Small intestine (tissue), 7 donors: Measurements from ENCODE around the gene PLCG2. TPM values are rescaled to one million over a fixed set of nuclear protein-coding genes. Genes with fewer than 3 reads are reported as not detected.
"Not testable (repeated sequence)": the region's sequence is repeated elsewhere in the genome, so short reads cannot be mapped to it uniquely, and the experiment has no call there.

ENCODE experiments used
- DNase-seq, 2 donors: peaks; one replicate each; pipeline versions ENCODE4 v3.0.0 to v3.0.0-alpha.2; 2013
- FAIRE-seq: peaks from 2 replicates; lab custom pipeline; 2012; peaks lifted over from hg19 to GRCh38; lab: Jason Lieb, UNC
- H3K27ac ChIP-seq, 3 donors: one replicate each; pipeline ENCODE4 v1.5.1; 2013; ENCODE audit warnings: low read length in 2 of 3, mild to moderate bottlenecking in 2 of 3, control low read depth in 1 of 3, inconsistent platforms in 1 of 3, low read depth in 1 of 3, moderate library complexity in 1 of 3
- H3K27me3 ChIP-seq, 3 donors: one replicate each; pipeline ENCODE4 v1.6.1; 2013; ENCODE audit warnings: low read length in 3 of 3, inconsistent platforms in 1 of 3; ENCODE audit not compliant: control insufficient read depth in 3 of 3, insufficient read depth in 3 of 3
- H3K36me3 ChIP-seq, 3 donors: one replicate each; pipeline ENCODE4 v1.6.1; 2013; ENCODE audit warnings: low read length in 3 of 3, inconsistent platforms in 1 of 3, low read depth in 1 of 3, mild to moderate bottlenecking in 1 of 3, moderate library complexity in 1 of 3; ENCODE audit not compliant: control insufficient read depth in 3 of 3, insufficient read depth in 2 of 3
- H3K4me1 ChIP-seq, 3 donors: one replicate each; pipeline ENCODE4 v1.6.1; 2013; ENCODE audit warnings: low read length in 2 of 3, inconsistent platforms in 1 of 3, low read depth in 1 of 3, mild to moderate bottlenecking in 1 of 3, moderate library complexity in 1 of 3; ENCODE audit not compliant: control insufficient read depth in 3 of 3, insufficient read depth in 2 of 3
- H3K4me3 ChIP-seq, 3 donors: one replicate each; pipeline ENCODE4 v1.5.1; 2013; ENCODE audit warnings: low read length in 3 of 3, control low read depth in 1 of 3, inconsistent platforms in 1 of 3, low read depth in 1 of 3, mild to moderate bottlenecking in 1 of 3, moderate library complexity in 1 of 3
- H3K9me3 ChIP-seq, 2 donors: one replicate each; pipeline ENCODE4 v1.6.1; 2013; ENCODE audit warnings: low read depth in 1 of 2, low read length in 1 of 2; ENCODE audit not compliant: control insufficient read depth in 2 of 2, insufficient read depth in 1 of 2
- WGBS, 3 donors: extraction: QIAGEN DNeasy Blood & Tissue Kit; methylation state at CpG; one replicate each; pipeline ENCODE4 v1.1.7; 2013; 5-methylcytosine and 5-hydroxymethylcytosine counted together
- polyA plus RNA-seq, 4 donors: library from polyadenylated mRNA; stranded (reverse) in 3 of 4; unstranded in 1 of 4; fragments of 200-250 nt in 3 of 4; fragments of 120-200 nt in 1 of 4; gene quantifications; one replicate each; pipeline versions ENCODE4 v1.2.1 to v1.2.3, GENCODE V29; 2013
- donor health status: healthy with polysubstance abuse.
- donor health status: control.
- donor health status: control.
- donor health status: Bipolar disorder and iron deficiency.
- donor health status: healthy.

The PLCG2 gene
- polyA plus RNA-seq, 4 donors, result 8.4 to 27.5 (median 12.4) TPM

- WGBS, 3 donors, result 86 to 89% (median 86%) methylated on average over 6 of the region's 6 CpGs
- DNase-seq, result no peak
- H3K9me3 ChIP-seq, result no peaks in the 10 kb centered on the region
- no peak overlapping the region for H3K4me3 ChIP-seq
- no peak overlapping the region for H3K27ac ChIP-seq
- FAIRE-seq, result no peak
- H3K4me1 ChIP-seq, result no peaks in the 10 kb centered on the region
- H3K27me3 ChIP-seq, result no peaks in the 10 kb centered on the region
- no peaks in the 10 kb centered on the region for H3K36me3 ChIP-seq
Measured at GRCh38 chr16:81964808-81965207, 185.7 kb downstream of the PLCG2 start.

- Histone ChIP-seq H3K27me3 (no peaks in the 10 kb centered on the region), H3K4me3 (no peak overlapping the region), H3K9me3 (peaks cover 0 to 3% of the 10 kb centered on the region in 2 donors), H3K27ac (no peak overlapping the region), H3K4me1 (no peaks in the 10 kb centered on the region), H3K36me3 (no peaks in the 10 kb centered on the region)
- FAIRE-seq (no peak), DNase-seq (no peak)
- WGBS, 3 donors, result 82 to 86% (median 83%) methylated on average over 5 of the region's 5 CpGs
Measured at GRCh38 chr16:81967358-81967757, 188.3 kb downstream of the PLCG2 start.

- no peak overlapping the region for H3K27ac ChIP-seq
- H3K36me3 ChIP-seq, result no peaks in the 10 kb centered on the region
- peaks cover 0 to 15% of the 10 kb centered on the region in 2 donors for H3K9me3 ChIP-seq
- FAIRE-seq (no peak), DNase-seq (no peak)
- H3K4me1 ChIP-seq, result no peaks in the 10 kb centered on the region
- H3K4me3 ChIP-seq, result no peak overlapping the region
- H3K27me3 ChIP-seq, result no peaks in the 10 kb centered on the region
- WGBS, 3 donors, result 97 to 98% (median 97%) methylated on average over 1 of the region's 1 CpG
Measured at GRCh38 chr16:81971853-81972252, 192.8 kb downstream of the PLCG2 start.

- H3K27ac ChIP-seq, result no peak overlapping the region
- peaks cover 0 to 15% of the 10 kb centered on the region in 2 donors for H3K9me3 ChIP-seq
- DNase-seq (no peak), FAIRE-seq (no peak)
- no peaks in the 10 kb centered on the region for H3K36me3 ChIP-seq
- no peaks in the 10 kb centered on the region for H3K4me1 ChIP-seq
- WGBS, 3 donors, result 77 to 87% (median 78%) methylated on average over 2 of the region's 2 CpGs
- H3K27me3 ChIP-seq, result no peaks in the 10 kb centered on the region
- H3K4me3 ChIP-seq, result no peak overlapping the region
Measured at GRCh38 chr16:81973737-81974136, 194.6 kb downstream of the PLCG2 start.

GRCh38 chr16:81975637-81976036, 196.5 kb downstream of the PLCG2 start:
- no peak overlapping the region for H3K27ac ChIP-seq
- H3K4me1 ChIP-seq, result no peaks in the 10 kb centered on the region
- H3K36me3 ChIP-seq, result no peaks in the 10 kb centered on the region
- no peaks in the 10 kb centered on the region for H3K27me3 ChIP-seq
- H3K9me3 ChIP-seq, result peaks cover 0 to 15% of the 10 kb centered on the region in 2 donors
- H3K4me3 ChIP-seq, result no peak overlapping the region
- 41 to 82% (median 77%) methylated on average over 1 of the region's 1 CpG for WGBS, 3 donors
- FAIRE-seq, result no peak
- no peak for DNase-seq

- not testable (repeated sequence) for H3K36me3 ChIP-seq, FAIRE-seq, H3K27ac ChIP-seq, DNase-seq, H3K4me1 ChIP-seq, H3K27me3 ChIP-seq, H3K4me3 ChIP-seq
- H3K9me3 ChIP-seq, result peaks cover 0 to 11% of the 10 kb centered on the region in 2 donors
- WGBS, 3 donors, result 84 to 86% (median 85%) methylated on average over 24 to 26 of the region's 26 CpGs
Measured at GRCh38 chr16:81977335-81977942, 198.3 kb downstream of the PLCG2 start.

GRCh38 chr16:81987121-81987520, 208.0 kb downstream of the PLCG2 start:
- peaks cover 0 to 11% (median 0%) of the 10 kb centered on the region in 3 donors for H3K4me1 ChIP-seq
- H3K4me3 ChIP-seq, result no peak overlapping the region
- FAIRE-seq (no peak), DNase-seq (no peak)
- H3K9me3 ChIP-seq, result no peaks in the 10 kb centered on the region
- no peaks in the 10 kb centered on the region for H3K27me3 ChIP-seq
- no peak overlapping the region for H3K27ac ChIP-seq
- 88 to 94% (median 93%) methylated on average over 8 of the region's 8 CpGs for WGBS, 3 donors
- no peaks in the 10 kb centered on the region for H3K36me3 ChIP-seq

- Histone ChIP-seq H3K9me3 (no peaks in the 10 kb centered on the region), H3K27me3 (no peaks in the 10 kb centered on the region), H3K4me3 (no peak overlapping the region), H3K36me3 (no peaks in the 10 kb centered on the region), H3K4me1 (peaks cover 0 to 11% (median 0%) of the 10 kb centered on the region in 3 donors), H3K27ac (no peak overlapping the region)
- DNase-seq, result peak in 1 of 2 donors; percentile 24
- WGBS, 3 donors, result 63 to 79% (median 67%) methylated on average over 5 of the region's 5 CpGs
- no peak for FAIRE-seq
Measured at GRCh38 chr16:81987706-81988105, 208.6 kb downstream of the PLCG2 start.

GRCh38 chr16:81992859-81993258, 213.8 kb downstream of the PLCG2 start:
- Histone ChIP-seq H3K9me3 (no peaks in the 10 kb centered on the region), H3K4me1 (peaks cover 0 to 13% (median 4%) of the 10 kb centered on the region in 3 donors), H3K27me3 (no peaks in the 10 kb centered on the region), H3K4me3 (no peak overlapping the region), H3K27ac (no peak overlapping the region), H3K36me3 (peaks cover 0 to 8% (median 0%) of the 10 kb centered on the region in 3 donors)
- FAIRE-seq (no peak), DNase-seq (no peak)
- 80 to 81% (median 81%) methylated on average over 3 of the region's 3 CpGs for WGBS, 3 donors
